Activated T-helper 2 cell treated with anti-CD3 and anti-CD28 coated beads, Interferon-gamma antibody, Interleukin-2, Interleukin-4, amounts not matched to agents 10 μg/mL and 5 μg/mL and 100 μg/mL, durations not matched to agents 14 hours and 24 hours and 36 hours (primary cell): ENCODE data around the gene HDAC4. TPM values are rescaled to one million over a fixed set of nuclear protein-coding genes. Genes with fewer than 3 reads are reported as not detected.

Source experiments
- DNase-seq: peaks from one replicate; pipeline ENCODE4 v3.0.0; 2021; ENCODE audit warnings: low spot score
- H3K27ac Mint-ChIP-seq: one replicate; pipeline ENCODE4 v1.8.0; 2021; ENCODE audit warnings: mixed read lengths
- H3K27me3 Mint-ChIP-seq: one replicate; pipeline ENCODE4 v1.8.0; 2021; ENCODE audit warnings: low read depth, mixed read lengths
- H3K36me3 Mint-ChIP-seq: one replicate; pipeline ENCODE4 v1.8.0; 2021; ENCODE audit warnings: low read depth, mixed read lengths
- H3K4me1 Mint-ChIP-seq: one replicate; pipeline ENCODE4 v1.8.0; 2021; ENCODE audit warnings: low read depth, mixed read lengths
- H3K4me3 Mint-ChIP-seq: one replicate; pipeline ENCODE4 v1.8.0; 2021; ENCODE audit warnings: low read depth, mild to moderate bottlenecking, moderate library complexity, mixed read lengths
- H3K9me3 Mint-ChIP-seq: one replicate; pipeline ENCODE4 v1.8.0; 2021; ENCODE audit warnings: mixed read lengths
- intact Hi-C: fragments of 100-400 bp; cut with micrococcal nuclease; formaldehyde crosslinking; loops from one replicate; pipeline ENCODE4 v1.15.1; 2023
- total RNA-seq: library from RNA; stranded (reverse); gene quantifications from 2 replicates; pipeline ENCODE4 v1.2.3, GENCODE V29; 2022

Gene HDAC4
- total RNA-seq, 1 donor from 2014 or later = 44.8 TPM

GRCh38 chr2:239337877-239338484 lies 62.8 kb downstream of the HDAC4 start:
- intact Hi-C loops = no loop called here
- peaks cover 36% of the 10 kb centered on the region for H3K4me1 Mint-ChIP-seq
- H3K4me3 Mint-ChIP-seq = no peak overlapping the region
- H3K27ac Mint-ChIP-seq = no peak overlapping the region
- no peaks in the 10 kb centered on the region for H3K9me3 Mint-ChIP-seq
- H3K27me3 Mint-ChIP-seq = no peaks in the 10 kb centered on the region
- DNase-seq = no peak
- H3K36me3 Mint-ChIP-seq = peaks cover 42% of the 10 kb centered on the region

GRCh38 chr2:239337122-239337876 lies 63.5 kb downstream of the HDAC4 start:
- Mint-ChIP-seq H3K9me3 (no peaks in the 10 kb centered on the region), H3K36me3 (peaks cover 41% of the 10 kb centered on the region), H3K4me1 (peaks cover 35% of the 10 kb centered on the region), H3K27me3 (no peaks in the 10 kb centered on the region), H3K4me3 (no peak overlapping the region), H3K27ac (no peak overlapping the region)
- DNase-seq = no peak
- intact Hi-C loops = no loop called here

- Mint-ChIP-seq H3K4me1 (peaks cover 41% of the 10 kb centered on the region), H3K27me3 (no peaks in the 10 kb centered on the region), H3K9me3 (no peaks in the 10 kb centered on the region), H3K4me3 (no peak overlapping the region), H3K27ac (no peak overlapping the region), H3K36me3 (peaks cover 23% of the 10 kb centered on the region)
- no peak for DNase-seq
- intact Hi-C loops = no loop called here
Observed at GRCh38 chr2:239331560-239331959, 69.3 kb downstream of the HDAC4 start.

- H3K27me3 Mint-ChIP-seq = no peaks in the 10 kb centered on the region
- H3K4me3 Mint-ChIP-seq = no peak overlapping the region
- peaks cover 16% of the 10 kb centered on the region for H3K36me3 Mint-ChIP-seq
- intact Hi-C loops = no loop called here
- no peak overlapping the region for H3K27ac Mint-ChIP-seq
- DNase-seq = no peak
- peaks cover 45% of the 10 kb centered on the region for H3K4me1 Mint-ChIP-seq
- no peaks in the 10 kb centered on the region for H3K9me3 Mint-ChIP-seq
Observed at GRCh38 chr2:239330836-239331235, 70.0 kb downstream of the HDAC4 start.

- intact Hi-C loops = no loop called here
- H3K4me1 Mint-ChIP-seq = peaks cover 49% of the 10 kb centered on the region
- no peak for DNase-seq
Observed at GRCh38 chr2:239329972-239330572, 70.7 kb downstream of the HDAC4 start.

GRCh38 chr2:239329284-239329971 lies 71.4 kb downstream of the HDAC4 start:
- Mint-ChIP-seq H3K9me3 (no peaks in the 10 kb centered on the region), H3K27me3 (no peaks in the 10 kb centered on the region), H3K27ac (peak overlapping the region; percentile 38), H3K4me1 (peaks cover 55% of the 10 kb centered on the region), H3K4me3 (no peak overlapping the region), H3K36me3 (peaks cover 21% of the 10 kb centered on the region)
- intact Hi-C loops = no loop called here
- DNase-seq = no peak

More at GRCh38 chr2:239329972-239330572, 70.7 kb downstream of the HDAC4 start:
- Mint-ChIP-seq H3K9me3 (no peaks in the 10 kb centered on the region), H3K36me3 (peaks cover 15% of the 10 kb centered on the region), H3K27me3 (no peaks in the 10 kb centered on the region), H3K4me3 (no peak overlapping the region), H3K27ac (no peak overlapping the region)

- DNase-seq = no peak
- intact Hi-C loops = no loop called here
- Mint-ChIP-seq H3K27ac (peak overlapping the region; percentile 90), H3K9me3 (no peaks in the 10 kb centered on the region), H3K36me3 (peaks cover 27% of the 10 kb centered on the region), H3K27me3 (no peaks in the 10 kb centered on the region), H3K4me1 (peaks cover 62% of the 10 kb centered on the region), H3K4me3 (peak overlapping the region; percentile 54)
Observed at GRCh38 chr2:239328351-239329191, 72.2 kb downstream of the HDAC4 start.

- intact Hi-C loops = loop anchor here (1.0 to 2.0 kb wide), 4 partner anchors 12 to 61 kb away; no protein-coding TSS in a partner anchor
- Mint-ChIP-seq H3K36me3 (peaks cover 32% of the 10 kb centered on the region), H3K4me3 (peak overlapping the region; percentile 54), H3K27ac (peak overlapping the region; percentile 90), H3K27me3 (no peaks in the 10 kb centered on the region), H3K9me3 (no peaks in the 10 kb centered on the region), H3K4me1 (peaks cover 68% of the 10 kb centered on the region)
- DNase-seq = no peak
Observed at GRCh38 chr2:239327536-239328350, 73.1 kb downstream of the HDAC4 start.

- H3K36me3 Mint-ChIP-seq = peaks cover 30% of the 10 kb centered on the region
- intact Hi-C loops = loop anchor here (1.0 to 2.0 kb wide), 5 partner anchors 12 to 60 kb away; no protein-coding TSS in a partner anchor
- peak overlapping the region; percentile 40 for H3K4me3 Mint-ChIP-seq
- H3K9me3 Mint-ChIP-seq = no peaks in the 10 kb centered on the region
- H3K4me1 Mint-ChIP-seq = peaks cover 73% of the 10 kb centered on the region
- H3K27ac Mint-ChIP-seq = peak overlapping the region; percentile 90
- no peaks in the 10 kb centered on the region for H3K27me3 Mint-ChIP-seq
- DNase-seq = peak; percentile 71
Observed at GRCh38 chr2:239326831-239327535, 73.8 kb downstream of the HDAC4 start.

- H3K9me3 Mint-ChIP-seq = no peaks in the 10 kb centered on the region
- H3K4me1 Mint-ChIP-seq = peaks cover 77% of the 10 kb centered on the region
- DNase-seq = no peak
- H3K27ac Mint-ChIP-seq = peak overlapping the region; percentile 67
- peaks cover 31% of the 10 kb centered on the region for H3K36me3 Mint-ChIP-seq
- H3K4me3 Mint-ChIP-seq = no peak overlapping the region
- no peaks in the 10 kb centered on the region for H3K27me3 Mint-ChIP-seq
- intact Hi-C loops = no loop called here
Observed at GRCh38 chr2:239324456-239324855, 76.4 kb downstream of the HDAC4 start.

- H3K4me3 Mint-ChIP-seq = no peak overlapping the region
- H3K27me3 Mint-ChIP-seq = no peaks in the 10 kb centered on the region
- H3K36me3 Mint-ChIP-seq = peaks cover 31% of the 10 kb centered on the region
- peak overlapping the region; percentile 88 for H3K27ac Mint-ChIP-seq
- peaks cover 81% of the 10 kb centered on the region for H3K4me1 Mint-ChIP-seq
- intact Hi-C loops = no loop called here
- no peaks in the 10 kb centered on the region for H3K9me3 Mint-ChIP-seq
- no peak for DNase-seq
Observed at GRCh38 chr2:239323447-239323846, 77.4 kb downstream of the HDAC4 start.
